Testis (tissue), 3 donors: ENCODE measurements around the gene RAB11FIP3. TPM values are rescaled to one million over a fixed set of nuclear protein-coding genes. Genes with fewer than 3 reads are reported as not detected.
A peak's percentile ranks its signal among the peaks of the same experiment; 100 is the strongest.

Experiments
- DNase-seq: peaks from one replicate; pipeline ENCODE4 v3.0.0-alpha.2; 2019
- H3K27ac ChIP-seq, 2 donors: fragments of 200-600 bp; sonication (generic); one replicate each; pipeline ENCODE4 v1.5.1; 2019
- H3K27me3 ChIP-seq: fragments of 200-600 bp; sonication (generic); one replicate; pipeline ENCODE4 v1.5.1; 2019
- H3K36me3 ChIP-seq: fragments of 200-600 bp; sonication (generic); one replicate; pipeline ENCODE4 v1.5.1; 2017; ENCODE audit warnings: low read depth; ENCODE audit errors: missing control alignments
- H3K4me1 ChIP-seq: fragments of 200-600 bp; sonication (generic); one replicate; pipeline ENCODE4 v1.5.1; 2019
- H3K4me3 ChIP-seq, 2 donors: fragments of 200-600 bp; sonication (generic); one replicate each; pipeline ENCODE4 v1.5.1; 2017 to 2019
- H3K9me3 ChIP-seq: fragments of 200-600 bp; sonication (generic); one replicate; pipeline ENCODE4 v1.5.1; 2017
- CTCF ChIP-seq, 3 experiments: fragments of 450-650 bp in 2 of 3; fragments of 200-600 bp in 1 of 3; sonication (generic) in 1 of 3; IDR thresholded peaks; one replicate each; pipeline ENCODE4 v1.5.1; 2016 to 2019; ENCODE audit warnings: antibody characterized with exemption in 3 of 3, mild to moderate bottlenecking in 2 of 3, moderate library complexity in 1 of 3
- POLR2A ChIP-seq: fragments of 450-650 bp; IDR thresholded peaks from one replicate; pipeline ENCODE4 v1.6.1; 2017; ENCODE audit warnings: antibody characterized with exemption, mild to moderate bottlenecking, moderate library complexity
- WGBS, 2 donors: methylation state at CpG; one replicate each; pipeline ENCODE4 v1.1.5; 2018; 5-methylcytosine and 5-hydroxymethylcytosine counted together
- intact Hi-C: fragments of 100-400 bp; cut with DNase I; formaldehyde crosslinking; loops from one replicate; pipeline ENCODE4 v1.15.1; 2023; ENCODE audit warnings: low total_unique reads
- polyA plus RNA-seq: library from polyadenylated mRNA; stranded (reverse); fragments of 350-450 nt; fragmentation: Illumina TruSeq; extraction: RNeasy Lipid Tissue Mini Kit (QIAGEN cat#74804); gene quantifications from one replicate; pipeline ENCODE4 v1.2.3, GENCODE V29; 2014; ENCODE audit warnings: low read depth, low replicate concordance; ENCODE audit not compliant: insufficient read depth
- total RNA-seq, 2 donors: library from RNA; depleted of rRNA; stranded (reverse); fragments of >200 nt; gene quantifications; one replicate each; pipeline ENCODE4 v1.2.3, GENCODE V29; 2016

RAB11FIP3 gene
- total and polyA plus RNA-seq, 3 donors from 2014 or later, result 61.7 to 186 (median 166) TPM

- no peaks in the 10 kb centered on the region for H3K27me3 ChIP-seq
- peaks cover 31% of the 10 kb centered on the region for H3K4me1 ChIP-seq
- peak overlapping the region in 1 of 2 donors; percentile 41 for H3K27ac ChIP-seq
- H3K9me3 ChIP-seq, result no peaks in the 10 kb centered on the region
- WGBS, 2 donors, result 60 to 83% methylated on average over 2 to 14 of the region's 14 CpGs
- TF ChIP-seq CTCF (IDR thresholded peaks at IDR 0.05) (no peak), POLR2A (no peak)
- no peaks in the 10 kb centered on the region for H3K36me3 ChIP-seq
- no peak for DNase-seq
- intact Hi-C loops, result no loop called here
- no peak overlapping the region for H3K4me3 ChIP-seq
Observed at GRCh38 chr16:378821-379182, 46.6 kb upstream of the RAB11FIP3 start.

GRCh38 chr16:379183-379960 is 46.1 kb upstream of the RAB11FIP3 start:
- H3K27ac ChIP-seq, result peak overlapping the region in 1 of 2 donors; percentile 41
- 76 to 97% methylated on average over 7 to 16 of the region's 16 CpGs for WGBS, 2 donors
- TF ChIP-seq CTCF (IDR thresholded peaks at IDR 0.05) (no peak), POLR2A (no peak)
- H3K27me3 ChIP-seq, result no peaks in the 10 kb centered on the region
- intact Hi-C loops, result no loop called here
- H3K9me3 ChIP-seq, result no peaks in the 10 kb centered on the region
- no peak overlapping the region for H3K4me3 ChIP-seq
- H3K4me1 ChIP-seq, result peaks cover 35% of the 10 kb centered on the region
- no peak for DNase-seq
- H3K36me3 ChIP-seq, result no peaks in the 10 kb centered on the region

- no peaks in the 10 kb centered on the region for H3K9me3 ChIP-seq
- intact Hi-C loops, result no loop called here
- H3K36me3 ChIP-seq, result no peaks in the 10 kb centered on the region
- WGBS, 2 donors, result 73 to 78% methylated on average over 22 to 27 of the region's 27 CpGs
- H3K27me3 ChIP-seq, result no peaks in the 10 kb centered on the region
- TF ChIP-seq CTCF (IDR thresholded peaks at IDR 0.05) (no peak), POLR2A (no peak)
- H3K27ac ChIP-seq, result peak overlapping the region; percentile 41 to 68
- peaks cover 35% of the 10 kb centered on the region for H3K4me1 ChIP-seq
- no peak for DNase-seq
- peak overlapping the region in 1 of 2 donors; percentile 83 for H3K4me3 ChIP-seq
Observed at GRCh38 chr16:379961-380761, 45.3 kb upstream of the RAB11FIP3 start.

GRCh38 chr16:380762-381011 is 44.8 kb upstream of the RAB11FIP3 start:
- H3K27ac ChIP-seq, result peak overlapping the region; percentile 59 to 68
- 9% methylated on average over 12 of the region's 12 CpGs; no CpG with 5 or more reads in 1 of the 2 donors for WGBS, 2 donors
- H3K4me1 ChIP-seq, result peaks cover 35% of the 10 kb centered on the region
- no peak for TF ChIP-seq CTCF (IDR thresholded peaks at IDR 0.05)
- TF ChIP-seq POLR2A, result no peak
- no peaks in the 10 kb centered on the region for H3K36me3 ChIP-seq
- H3K4me3 ChIP-seq, result peak overlapping the region; percentile 71 to 83
- intact Hi-C loops, result no loop called here
- H3K27me3 ChIP-seq, result no peaks in the 10 kb centered on the region
- no peak for DNase-seq
- no peaks in the 10 kb centered on the region for H3K9me3 ChIP-seq
